ACC112 (cell line): ENCODE measurements around the gene TMEM89.

Experiments
- H2AFZ ChIP-seq: fragments of 200-600 bp; sonication (generic); one replicate; pipeline ENCODE4 v1.6.0; 2017; ENCODE audit warnings: antibody characterized with exemption, low read length; ENCODE audit not compliant: unreplicated experiment
- H3K27ac ChIP-seq: fragments of 200-600 bp; sonication (generic); 2 replicates; pipeline ENCODE4 v1.5.1; 2014; ENCODE audit warnings: low read depth, mild to moderate bottlenecking, antibody characterized with exemption, low read length, moderate library complexity
- H3K27me3 ChIP-seq: fragments of 200-600 bp; sonication (generic); 2 replicates; pipeline ENCODE4 v1.6.1; 2014; ENCODE audit warnings: mild to moderate bottlenecking, antibody characterized with exemption, low read length, moderate library complexity, mixed read lengths; ENCODE audit not compliant: insufficient read depth
- H3K36me3 ChIP-seq: fragments of 200-600 bp; sonication (generic); 2 replicates; pipeline ENCODE4 v1.6.1; 2016; ENCODE audit warnings: mild to moderate bottlenecking, antibody characterized with exemption, low read length, moderate library complexity, mixed read lengths; ENCODE audit not compliant: insufficient read depth
- H3K4me1 ChIP-seq: fragments of 200-600 bp; sonication (generic); one replicate; pipeline ENCODE4 v1.6.1; 2016; ENCODE audit warnings: low read length, mixed read lengths; ENCODE audit not compliant: insufficient read depth, unreplicated experiment, control insufficient read depth
- H3K4me3 ChIP-seq: fragments of 200-600 bp; sonication (generic); 2 replicates; pipeline ENCODE4 v1.5.1; 2014; ENCODE audit warnings: mild to moderate bottlenecking, low read depth, low read length
- H3K79me2 ChIP-seq: fragments of 200-600 bp; sonication (generic); one replicate; pipeline ENCODE4 v1.6.0; 2016; ENCODE audit warnings: low read length; ENCODE audit not compliant: control insufficient read depth, unreplicated experiment, insufficient read depth

TMEM89 gene

DNA sequence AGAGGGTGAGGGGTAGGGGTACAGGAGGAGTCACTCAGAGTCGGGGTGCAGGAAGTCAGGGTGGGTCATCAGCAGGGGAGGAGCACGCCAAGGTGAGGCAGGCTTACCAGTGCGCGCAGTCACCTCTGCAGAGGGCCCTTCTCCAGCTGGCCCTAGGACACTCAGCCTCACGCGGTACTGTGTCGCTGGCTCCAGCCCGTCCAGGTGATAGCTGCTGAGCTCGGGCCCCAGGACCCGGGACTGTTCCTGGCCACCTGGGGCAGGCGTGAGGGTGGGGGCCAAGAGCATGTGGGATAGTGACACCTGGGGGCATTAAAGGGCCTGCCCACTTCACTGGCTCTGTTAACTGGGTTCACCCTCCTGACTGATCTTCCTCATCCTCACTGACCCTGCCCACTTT lies 33.9 kb downstream of the TMEM89 start:
- Histone ChIP-seq H3K79me2 (no peaks in the 10 kb centered on the region), H2AFZ (no peak overlapping the region), H3K36me3 (peaks cover 27% of the 10 kb centered on the region; the same call in 1 of the 2 replicates), H3K27me3 (no peaks in the 10 kb centered on the region), H3K4me1 (no peaks in the 10 kb centered on the region), H3K27ac (no peak overlapping the region), H3K4me3 (no peak overlapping the region)

DNA sequence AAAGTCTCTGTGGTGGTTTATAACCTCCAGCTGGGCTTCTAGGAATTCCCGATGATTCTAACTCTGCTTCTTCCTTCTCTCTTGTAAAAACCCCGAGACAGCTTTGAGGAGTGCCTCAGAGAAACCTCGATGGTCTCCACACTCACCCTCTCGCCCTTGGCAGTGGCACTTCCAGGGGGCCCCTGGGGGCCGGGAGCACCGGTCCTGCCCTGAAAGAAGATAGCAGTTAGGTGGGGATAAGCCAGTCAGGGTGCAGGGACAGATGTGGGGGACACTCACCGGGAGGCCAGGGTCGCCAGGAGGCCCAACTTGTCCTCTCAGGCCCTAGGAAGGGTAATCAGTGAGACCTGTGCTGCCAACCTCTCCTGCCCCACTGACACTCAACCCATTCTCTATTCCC lies 36.2 kb downstream of the TMEM89 start:
- no peak overlapping the region for H3K4me3 ChIP-seq
- H3K36me3 ChIP-seq, result peaks cover 33% of the 10 kb centered on the region; the same call in 1 of the 2 replicates
- H2AFZ ChIP-seq, result no peak overlapping the region
- H3K27ac ChIP-seq, result no peak overlapping the region
- no peaks in the 10 kb centered on the region for H3K27me3 ChIP-seq
- H3K4me1 ChIP-seq, result no peaks in the 10 kb centered on the region
- no peaks in the 10 kb centered on the region for H3K79me2 ChIP-seq

DNA sequence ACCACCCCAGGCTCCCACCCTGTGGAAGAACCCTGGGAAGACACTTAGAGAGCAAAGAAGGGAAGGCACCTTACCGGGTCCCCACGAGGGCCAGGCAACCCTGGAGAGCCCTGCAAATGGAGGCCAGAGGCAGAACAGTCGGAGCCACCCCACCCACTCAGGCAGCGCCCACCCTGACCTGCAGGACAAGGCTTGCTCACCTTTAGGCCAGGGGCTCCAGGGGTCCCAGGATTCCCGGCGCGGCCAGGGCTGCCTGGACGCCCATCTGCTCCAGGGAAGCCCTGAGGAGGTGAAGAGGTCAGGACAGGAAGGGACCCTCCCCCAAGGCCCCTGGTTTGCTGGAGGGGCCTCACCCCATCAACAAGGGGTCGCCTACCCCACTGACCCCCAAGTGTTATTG lies 36.7 kb downstream of the TMEM89 start:
- no peak overlapping the region for H3K27ac ChIP-seq
- peaks cover 33% of the 10 kb centered on the region; the same call in 1 of the 2 replicates for H3K36me3 ChIP-seq
- no peaks in the 10 kb centered on the region for H3K79me2 ChIP-seq
- no peaks in the 10 kb centered on the region for H3K27me3 ChIP-seq
- no peak overlapping the region for H2AFZ ChIP-seq
- no peak overlapping the region for H3K4me3 ChIP-seq
- no peaks in the 10 kb centered on the region for H3K4me1 ChIP-seq

DNA sequence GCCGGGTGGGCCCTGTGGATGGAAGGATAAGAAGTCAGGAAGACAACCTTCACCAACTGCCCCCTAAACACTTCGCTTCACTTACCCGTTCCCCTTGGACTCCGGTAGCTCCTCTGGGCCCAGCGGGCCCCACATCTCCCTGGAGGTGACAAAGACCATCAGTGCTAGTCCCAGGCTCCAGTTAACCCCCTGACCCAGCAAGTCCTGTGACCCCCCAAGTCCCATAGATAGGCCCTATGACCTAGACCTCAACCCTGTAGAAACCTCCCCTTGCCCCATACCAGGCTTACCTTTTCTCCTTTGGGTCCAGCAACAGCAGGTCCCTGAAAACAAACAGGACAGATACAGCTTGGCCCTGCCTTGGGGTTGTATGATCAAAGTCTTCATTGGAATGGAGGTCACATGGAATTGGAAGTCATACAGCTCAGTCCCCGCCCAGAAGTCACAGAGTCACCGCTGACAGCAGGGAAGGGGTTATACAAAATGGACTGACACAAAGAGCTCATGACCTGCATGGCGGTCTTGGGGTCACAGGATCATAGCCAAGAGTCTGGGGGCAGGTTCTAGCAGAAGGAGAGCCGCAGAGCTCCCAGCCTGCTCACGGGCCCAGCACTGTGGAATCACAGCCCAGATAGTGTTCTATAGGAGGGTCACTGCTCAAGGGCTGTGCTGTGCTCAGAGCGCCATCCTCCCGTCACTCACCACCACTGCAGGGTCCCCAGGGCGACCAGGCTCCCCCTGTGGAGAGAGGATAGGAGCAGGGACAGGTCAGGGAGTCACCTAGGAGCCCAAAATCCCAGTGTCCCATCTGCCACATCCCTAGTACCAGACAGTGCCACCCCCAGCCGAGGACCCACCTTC lies 39.7 kb downstream of the TMEM89 start:
- H3K4me3 ChIP-seq, result no peak overlapping the region
- no peaks in the 10 kb centered on the region for H3K27me3 ChIP-seq
- no peak overlapping the region for H2AFZ ChIP-seq
- peaks cover 27% of the 10 kb centered on the region; the same call in 1 of the 2 replicates for H3K36me3 ChIP-seq
- H3K4me1 ChIP-seq, result no peaks in the 10 kb centered on the region
- H3K27ac ChIP-seq, result no peak overlapping the region
- H3K79me2 ChIP-seq, result no peaks in the 10 kb centered on the region

DNA sequence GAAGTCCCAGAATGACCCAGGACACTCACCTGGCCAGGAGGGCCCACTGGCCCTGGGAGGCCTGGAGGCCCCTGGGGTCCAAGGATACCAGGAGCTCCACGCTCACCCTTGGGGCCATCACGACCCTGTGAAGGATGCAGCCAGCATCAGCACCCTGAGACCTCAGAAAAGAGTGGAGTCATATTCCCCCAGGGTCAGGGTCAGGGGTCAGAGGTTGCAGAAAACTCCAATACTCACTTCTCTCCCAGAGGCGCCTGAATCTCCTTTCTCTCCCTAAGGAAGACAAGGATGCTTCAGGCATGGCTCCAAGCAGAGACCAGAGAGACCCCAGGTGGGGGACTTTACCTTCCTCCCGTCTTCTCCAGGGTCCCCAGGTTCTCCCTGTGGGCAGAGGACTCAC lies 44.9 kb downstream of the TMEM89 start:
- Histone ChIP-seq H3K79me2 (no peaks in the 10 kb centered on the region), H3K4me1 (no peaks in the 10 kb centered on the region), H3K36me3 (peaks cover 13% of the 10 kb centered on the region; the same call in 1 of the 2 replicates), H3K27ac (no peak overlapping the region), H3K27me3 (no peaks in the 10 kb centered on the region), H3K4me3 (no peak overlapping the region), H2AFZ (no peak overlapping the region)

DNA sequence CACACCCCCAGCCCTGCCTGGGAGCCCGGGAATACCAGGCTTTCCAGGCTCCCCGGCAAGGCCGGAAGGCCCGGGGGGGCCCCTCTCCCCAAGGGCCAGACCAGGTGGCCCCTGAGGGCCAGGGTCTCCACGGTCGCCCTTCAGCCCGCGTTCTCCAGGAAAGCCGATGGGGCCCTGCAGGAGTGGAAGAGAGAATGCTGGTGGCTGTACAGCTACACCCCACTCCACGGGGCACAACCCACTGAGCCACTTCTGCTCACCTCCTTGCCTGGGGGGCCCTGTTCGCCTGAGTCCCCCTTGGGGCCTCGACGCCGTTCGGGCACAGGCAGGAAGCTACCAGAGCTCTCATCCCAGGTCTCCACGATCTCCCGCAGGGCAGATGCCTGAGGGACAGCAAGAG lies 46.2 kb downstream of the TMEM89 start:
- Histone ChIP-seq H3K27ac (no peak overlapping the region), H3K4me1 (no peaks in the 10 kb centered on the region), H2AFZ (no peak overlapping the region), H3K79me2 (no peaks in the 10 kb centered on the region), H3K27me3 (no peaks in the 10 kb centered on the region), H3K36me3 (peaks cover 9% of the 10 kb centered on the region; the same call in 1 of the 2 replicates), H3K4me3 (no peak overlapping the region)

DNA sequence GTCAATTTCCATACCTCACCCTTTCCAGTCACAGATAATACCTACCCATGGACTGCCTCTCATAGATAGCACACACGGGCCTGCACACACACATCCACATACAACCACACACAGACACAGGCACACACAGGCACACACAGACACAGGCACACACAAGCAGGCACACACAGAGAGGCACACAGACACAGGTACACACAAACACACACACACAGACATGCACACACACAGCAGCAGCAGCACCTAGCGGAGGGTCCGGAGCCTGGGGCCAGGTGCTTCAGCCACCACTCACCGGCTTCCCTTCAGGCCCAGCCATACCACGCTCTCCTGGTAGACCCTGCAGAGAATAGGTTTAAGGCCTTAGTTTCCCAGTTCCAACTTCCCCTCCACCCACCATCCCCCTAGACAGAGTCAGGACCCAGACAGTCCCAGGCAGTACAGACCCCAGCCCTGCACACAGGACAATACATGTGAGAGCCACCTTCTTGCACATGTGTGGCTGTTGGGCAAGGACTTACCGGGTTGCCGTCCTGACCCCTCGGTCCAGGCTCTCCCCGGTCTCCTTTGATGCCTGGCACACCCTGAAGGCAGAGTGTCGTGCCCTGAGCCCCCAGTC lies 47.5 kb downstream of the TMEM89 start:
- Histone ChIP-seq H3K36me3 (peaks cover 9% of the 10 kb centered on the region; the same call in 1 of the 2 replicates), H3K4me1 (no peaks in the 10 kb centered on the region), H3K79me2 (no peaks in the 10 kb centered on the region)

DNA sequence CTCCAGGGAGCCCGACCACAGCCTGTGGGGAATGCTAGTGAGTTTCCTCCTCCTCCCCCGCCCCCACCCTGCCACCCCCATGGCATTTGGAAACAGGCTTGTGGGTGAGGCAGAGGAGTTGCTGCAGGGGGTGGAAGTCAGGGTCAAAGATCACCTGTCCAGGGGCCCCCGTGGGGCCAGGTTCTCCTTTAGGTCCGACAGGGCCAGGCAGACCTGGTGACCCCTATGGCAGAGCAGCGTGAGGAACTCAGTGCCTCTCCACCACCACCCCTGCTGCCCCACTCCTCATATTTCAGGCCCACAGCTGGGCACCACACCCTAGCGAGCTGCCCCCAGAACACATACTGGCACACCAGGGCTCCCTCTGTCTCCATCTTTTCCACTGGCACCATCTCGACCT lies 49.1 kb downstream of the TMEM89 start:
- Histone ChIP-seq H3K79me2 (no peaks in the 10 kb centered on the region), H3K27ac (no peak overlapping the region), H3K4me1 (no peaks in the 10 kb centered on the region), H3K4me3 (no peak overlapping the region), H2AFZ (no peak overlapping the region), H3K36me3 (peaks cover 8% of the 10 kb centered on the region; the same call in 1 of the 2 replicates), H3K27me3 (no peaks in the 10 kb centered on the region)

More for the DNA sequence above, 47.5 kb downstream of the TMEM89 start:
- Histone ChIP-seq H2AFZ (no peak overlapping the region), H3K27ac (no peak overlapping the region), H3K27me3 (no peaks in the 10 kb centered on the region), H3K4me3 (no peak overlapping the region)

DNA sequence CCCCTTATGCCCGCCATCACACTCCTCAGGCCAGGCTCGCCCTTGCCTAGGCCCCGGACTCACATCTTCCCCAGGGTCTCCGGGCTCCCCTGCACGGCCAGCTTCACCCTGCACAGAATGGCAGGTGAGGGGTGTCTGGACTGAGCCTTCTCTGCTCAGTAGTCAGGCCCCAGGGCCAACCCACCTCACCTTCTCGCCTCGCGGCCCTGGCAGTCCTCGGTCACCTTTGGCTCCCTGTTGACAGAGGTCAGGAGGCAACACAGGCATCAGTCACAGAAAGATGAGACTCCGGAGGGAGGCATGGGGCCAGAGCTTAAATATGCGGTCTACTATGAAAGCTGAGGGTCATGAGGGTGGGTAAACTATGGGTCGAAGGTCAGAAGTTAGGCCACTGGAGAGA lies 49.6 kb downstream of the TMEM89 start:
- H3K4me3 ChIP-seq, result no peak overlapping the region
- no peaks in the 10 kb centered on the region for H3K27me3 ChIP-seq
- H2AFZ ChIP-seq, result no peak overlapping the region
- H3K36me3 ChIP-seq, result peaks cover 2% of the 10 kb centered on the region; the same call in 1 of the 2 replicates
- H3K27ac ChIP-seq, result no peak overlapping the region
- peaks cover 2% of the 10 kb centered on the region for H3K4me1 ChIP-seq
- H3K79me2 ChIP-seq, result no peaks in the 10 kb centered on the region
